Suprapubic skin (tissue), 4 donors: ENCODE data around the gene PDZRN3. TPM values are rescaled to one million over a fixed set of nuclear protein-coding genes. Genes with fewer than 3 reads are reported as not detected.

Experiments
- DNase-seq, 2 donors: peaks; one replicate each; pipeline ENCODE4 v3.0.0-alpha.2; 2019; ENCODE audit warnings: low spot score in 2 of 2
- H3K27ac ChIP-seq: fragments of 200-600 bp; sonication (generic); one replicate; pipeline ENCODE4 v1.5.1; 2019
- H3K27me3 ChIP-seq: fragments of 200-600 bp; sonication (generic); one replicate; pipeline ENCODE4 v1.5.1; 2019
- H3K36me3 ChIP-seq: fragments of 200-600 bp; sonication (generic); one replicate; pipeline ENCODE4 v1.5.1; 2019
- H3K4me1 ChIP-seq: fragments of 200-600 bp; sonication (generic); one replicate; pipeline ENCODE4 v1.5.1; 2019
- H3K4me3 ChIP-seq: fragments of 200-600 bp; sonication (generic); one replicate; pipeline ENCODE4 v1.5.1; 2019; ENCODE audit warnings: mild to moderate bottlenecking
- H3K9me3 ChIP-seq: fragments of 200-600 bp; sonication (generic); one replicate; pipeline ENCODE4 v1.5.1; 2019
- EP300 ChIP-seq: sonication (generic); formaldehyde crosslinking; IDR thresholded peaks from one replicate; pipeline ENCODE4 v1.6.1; 2017; ENCODE audit warnings: antibody characterized with exemption
- POLR2A ChIP-seq, 2 donors: fragments of 450-650 bp; IDR thresholded peaks; one replicate each; pipeline ENCODE4 v1.6.1; 2017; ENCODE audit warnings: antibody characterized with exemption in 2 of 2, mild to moderate bottlenecking in 2 of 2, moderate library complexity in 2 of 2
- POLR2AphosphoS5 ChIP-seq, 3 donors: sonication (generic); formaldehyde crosslinking; IDR thresholded peaks; one replicate each; pipeline ENCODE4 v1.6.1; 2017; ENCODE audit warnings: antibody characterized with exemption in 3 of 3
- WGBS: methylation state at CpG from one replicate; pipeline ENCODE4 v1.1.5; 2018; 5-methylcytosine and 5-hydroxymethylcytosine counted together
- total RNA-seq, 4 donors: library from RNA; depleted of rRNA; stranded (reverse); fragments of >200 nt; gene quantifications; one replicate each; pipeline ENCODE4 v1.1.0, GENCODE V29; 2016
- TF ChIP-seq, protein P1 (sequence below), 2 donors: fragments of 200-600 bp in 1 of 2; fragments of 450-650 bp in 1 of 2; sonication (generic) in 1 of 2; IDR thresholded peaks; one replicate each; pipeline ENCODE4 v1.5.1; 2016 to 2019; ENCODE audit warnings: antibody characterized with exemption in 2 of 2, mild to moderate bottlenecking in 1 of 2, moderate library complexity in 1 of 2

Gene PDZRN3
- total RNA-seq, 4 donors from 2014 or later: 9.2 to 33.3 (median 13.7) TPM

GRCh38 chr3:73656241-73656890, 31.6 kb upstream of the PDZRN3 start:
- TF ChIP-seq POLR2AphosphoS5 (IDR thresholded peaks at IDR 0.05): no peak
- no peak for TF ChIP-seq EP300
- no peak for TF ChIP-seq POLR2A (IDR thresholded peaks at IDR 0.05)
- TF ChIP-seq, protein P1, sequence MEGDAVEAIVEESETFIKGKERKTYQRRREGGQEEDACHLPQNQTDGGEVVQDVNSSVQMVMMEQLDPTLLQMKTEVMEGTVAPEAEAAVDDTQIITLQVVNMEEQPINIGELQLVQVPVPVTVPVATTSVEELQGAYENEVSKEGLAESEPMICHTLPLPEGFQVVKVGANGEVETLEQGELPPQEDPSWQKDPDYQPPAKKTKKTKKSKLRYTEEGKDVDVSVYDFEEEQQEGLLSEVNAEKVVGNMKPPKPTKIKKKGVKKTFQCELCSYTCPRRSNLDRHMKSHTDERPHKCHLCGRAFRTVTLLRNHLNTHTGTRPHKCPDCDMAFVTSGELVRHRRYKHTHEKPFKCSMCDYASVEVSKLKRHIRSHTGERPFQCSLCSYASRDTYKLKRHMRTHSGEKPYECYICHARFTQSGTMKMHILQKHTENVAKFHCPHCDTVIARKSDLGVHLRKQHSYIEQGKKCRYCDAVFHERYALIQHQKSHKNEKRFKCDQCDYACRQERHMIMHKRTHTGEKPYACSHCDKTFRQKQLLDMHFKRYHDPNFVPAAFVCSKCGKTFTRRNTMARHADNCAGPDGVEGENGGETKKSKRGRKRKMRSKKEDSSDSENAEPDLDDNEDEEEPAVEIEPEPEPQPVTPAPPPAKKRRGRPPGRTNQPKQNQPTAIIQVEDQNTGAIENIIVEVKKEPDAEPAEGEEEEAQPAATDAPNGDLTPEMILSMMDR (IDR thresholded peaks at IDR 0.05): no peak
- no peak for DNase-seq
- Histone ChIP-seq H3K27me3 (no peaks in the 10 kb centered on the region), H3K4me1 (no peaks in the 10 kb centered on the region), H3K36me3 (no peaks in the 10 kb centered on the region), H3K9me3 (no peaks in the 10 kb centered on the region), H3K27ac (no peak overlapping the region), H3K4me3 (no peak overlapping the region)
- 80% methylated on average over 4 of the region's 4 CpGs for WGBS

DNA sequence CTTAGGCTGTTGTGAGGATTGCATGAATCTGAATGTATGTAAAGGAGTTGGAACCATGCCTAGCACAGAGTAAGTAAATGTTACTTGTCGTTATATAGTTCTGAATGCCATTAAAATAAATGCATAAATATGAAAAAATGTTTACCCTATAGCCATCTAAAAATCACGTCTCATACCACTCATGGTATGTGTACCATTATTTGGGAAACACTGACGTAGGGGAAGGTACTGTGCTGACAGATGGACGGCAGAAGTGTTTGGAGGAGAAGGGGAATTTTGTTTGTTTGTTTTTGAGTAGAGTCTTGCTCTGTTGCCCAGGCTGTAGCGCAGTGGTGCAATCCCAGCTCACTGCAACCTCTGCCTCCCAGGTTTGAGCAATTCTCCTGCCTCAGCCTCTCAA, 30.5 kb upstream of the PDZRN3 start:
- no peak overlapping the region for H3K27ac ChIP-seq
- DNase-seq: no peak
- H3K9me3 ChIP-seq: no peaks in the 10 kb centered on the region
- no peaks in the 10 kb centered on the region for H3K4me1 ChIP-seq
- TF ChIP-seq EP300: no peak
- TF ChIP-seq POLR2AphosphoS5 (IDR thresholded peaks at IDR 0.05): no peak
- no peak for TF ChIP-seq POLR2A (IDR thresholded peaks at IDR 0.05)
- TF ChIP-seq, protein P1 (IDR thresholded peaks at IDR 0.05): no peak
- no peaks in the 10 kb centered on the region for H3K36me3 ChIP-seq
- 84% methylated on average over 5 of the region's 5 CpGs for WGBS
- no peak overlapping the region for H3K4me3 ChIP-seq
- H3K27me3 ChIP-seq: no peaks in the 10 kb centered on the region

- TF ChIP-seq, protein P1 (IDR thresholded peaks at IDR 0.05): no peak
- TF ChIP-seq POLR2AphosphoS5 (IDR thresholded peaks at IDR 0.05) (no peak), POLR2A (IDR thresholded peaks at IDR 0.05) (no peak), EP300 (no peak)
- H3K4me3 ChIP-seq: no peak overlapping the region
- no peaks in the 10 kb centered on the region for H3K27me3 ChIP-seq
- no peaks in the 10 kb centered on the region for H3K4me1 ChIP-seq
- WGBS: 45% methylated on average over 1 of the region's 1 CpG
- H3K27ac ChIP-seq: no peak overlapping the region
- H3K9me3 ChIP-seq: no peaks in the 10 kb centered on the region
- no peak for DNase-seq
- no peaks in the 10 kb centered on the region for H3K36me3 ChIP-seq
Observed at GRCh38 chr3:73653877-73654276, 29.1 kb upstream of the PDZRN3 start.

DNA sequence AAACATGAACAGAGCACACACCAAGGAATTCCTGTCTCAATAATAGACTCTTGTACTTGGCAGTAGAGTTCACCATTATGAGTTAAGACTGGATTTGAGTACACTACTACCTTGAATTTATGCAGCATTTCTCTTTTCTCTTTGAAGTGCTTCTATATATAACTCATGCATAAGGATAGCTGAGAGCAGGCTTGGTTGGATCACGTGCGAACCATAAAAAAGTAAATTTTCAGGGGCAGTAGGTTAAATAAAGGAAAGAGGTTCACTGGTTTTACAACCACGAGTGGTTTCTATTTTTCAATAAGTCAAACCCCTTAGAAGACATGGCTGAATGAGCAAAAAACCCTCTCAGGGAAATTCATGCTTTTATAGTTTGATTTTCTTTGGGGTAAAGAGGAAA, 28.6 kb upstream of the PDZRN3 start:
- H3K4me1 ChIP-seq: no peaks in the 10 kb centered on the region
- no peak overlapping the region for H3K4me3 ChIP-seq
- DNase-seq: no peak
- H3K27me3 ChIP-seq: no peaks in the 10 kb centered on the region
- TF ChIP-seq POLR2A (IDR thresholded peaks at IDR 0.05) (no peak), POLR2AphosphoS5 (IDR thresholded peaks at IDR 0.05) (no peak), EP300 (no peak)
- TF ChIP-seq, protein P1 (IDR thresholded peaks at IDR 0.05): no peak
- H3K9me3 ChIP-seq: no peaks in the 10 kb centered on the region
- 80% methylated on average over 3 of the region's 3 CpGs for WGBS
- no peaks in the 10 kb centered on the region for H3K36me3 ChIP-seq
- no peak overlapping the region for H3K27ac ChIP-seq

- Histone ChIP-seq H3K9me3 (no peaks in the 10 kb centered on the region), H3K4me3 (no peak overlapping the region), H3K4me1 (no peaks in the 10 kb centered on the region), H3K36me3 (no peaks in the 10 kb centered on the region), H3K27me3 (no peaks in the 10 kb centered on the region), H3K27ac (no peak overlapping the region)
- WGBS: 89% methylated on average over 3 of the region's 3 CpGs
- no peak for DNase-seq
- TF ChIP-seq, protein P1 (IDR thresholded peaks at IDR 0.05): no peak
- TF ChIP-seq POLR2AphosphoS5 (IDR thresholded peaks at IDR 0.05): no peak
- TF ChIP-seq POLR2A (IDR thresholded peaks at IDR 0.05): no peak
- TF ChIP-seq EP300: no peak
Observed at GRCh38 chr3:73652896-73653295, 28.2 kb upstream of the PDZRN3 start.
